ENCODE measurements around the gene PAPPA2.

DNA sequence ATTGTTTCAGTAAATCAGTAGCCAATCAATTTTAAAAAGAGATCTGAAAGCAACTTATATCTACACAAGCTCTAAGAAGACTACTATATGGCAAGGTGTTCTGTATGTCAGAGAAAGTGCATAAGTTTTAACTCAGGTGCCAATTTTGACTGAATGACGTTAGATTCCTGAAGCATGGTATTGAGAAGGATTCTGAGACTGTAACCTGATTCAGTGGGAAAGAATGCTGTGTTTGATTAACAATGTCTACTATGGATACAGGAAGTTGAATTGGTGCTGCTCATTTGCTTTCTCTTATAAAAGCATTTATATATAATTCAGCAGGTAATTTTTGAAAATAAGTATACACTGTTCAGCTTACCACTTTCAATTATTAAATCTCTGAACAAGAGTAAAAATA, 156.3 kb downstream of the PAPPA2 start:
- TF ChIP-seq, protein P1, sequence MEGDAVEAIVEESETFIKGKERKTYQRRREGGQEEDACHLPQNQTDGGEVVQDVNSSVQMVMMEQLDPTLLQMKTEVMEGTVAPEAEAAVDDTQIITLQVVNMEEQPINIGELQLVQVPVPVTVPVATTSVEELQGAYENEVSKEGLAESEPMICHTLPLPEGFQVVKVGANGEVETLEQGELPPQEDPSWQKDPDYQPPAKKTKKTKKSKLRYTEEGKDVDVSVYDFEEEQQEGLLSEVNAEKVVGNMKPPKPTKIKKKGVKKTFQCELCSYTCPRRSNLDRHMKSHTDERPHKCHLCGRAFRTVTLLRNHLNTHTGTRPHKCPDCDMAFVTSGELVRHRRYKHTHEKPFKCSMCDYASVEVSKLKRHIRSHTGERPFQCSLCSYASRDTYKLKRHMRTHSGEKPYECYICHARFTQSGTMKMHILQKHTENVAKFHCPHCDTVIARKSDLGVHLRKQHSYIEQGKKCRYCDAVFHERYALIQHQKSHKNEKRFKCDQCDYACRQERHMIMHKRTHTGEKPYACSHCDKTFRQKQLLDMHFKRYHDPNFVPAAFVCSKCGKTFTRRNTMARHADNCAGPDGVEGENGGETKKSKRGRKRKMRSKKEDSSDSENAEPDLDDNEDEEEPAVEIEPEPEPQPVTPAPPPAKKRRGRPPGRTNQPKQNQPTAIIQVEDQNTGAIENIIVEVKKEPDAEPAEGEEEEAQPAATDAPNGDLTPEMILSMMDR (IDR thresholded peaks at IDR 0.05) = no peak
- TF ChIP-seq POLR2A (IDR thresholded peaks at IDR 0.05) = no peak

Data from right lobe of liver (tissue), 4 donors.